ENCODE data around the gene CDX1. TPM values are rescaled to one million over a fixed set of nuclear protein-coding genes. Genes with fewer than 3 reads are reported as not detected.

The CDX1 gene
- total and polyA plus RNA-seq, 2 of the 8 experiments (the other 6 are each of a cell fraction or from before 2014, with no cell fraction given): not detected

- no peak for TF ChIP-seq EP300 (IDR thresholded peaks at IDR 0.05; ENCODE audit: borderline replicate concordance in 1 of 2, low read depth in 2 of 2, low read length in 2 of 2)
- no peak for TF ChIP-seq USF2 (IDR thresholded peaks at IDR 0.05; ENCODE audit: low read length)
- no peak for TF ChIP-seq SP2 (IDR thresholded peaks at IDR 0.05; ENCODE audit: low read length)
- no peak for TF ChIP-seq TEAD4 (IDR thresholded peaks at IDR 0.05; ENCODE audit: low read depth, low read length)
- no peak for TF ChIP-seq TCF12 (IDR thresholded peaks at IDR 0.05; ENCODE audit: low read depth, low read length)
- no peak for TF ChIP-seq E2F6 (IDR thresholded peaks at IDR 0.05)
- no peak for TF ChIP-seq KDM5A (IDR thresholded peaks at IDR 0.05; ENCODE audit: low read length)
These were observed 47.0 kb upstream of the CDX1 start (continued) for GRCh38 chr5:150119421-150120061.

All from H1 (cell line).